ENCODE data around the gene AVL9. TPM values are rescaled to one million over a fixed set of nuclear protein-coding genes. Genes with fewer than 3 reads are reported as not detected.

AVL9 gene
- total and polyA plus RNA-seq, 2 donors (not counting 1 experiment from before 2014, with no cell fraction given) = 16.7 to 52.4 TPM

GRCh38 chr7:32500922-32501341, 5.6 kb downstream of the AVL9 start:
- Histone ChIP-seq H4K20me1 (ENCODE audit: control insufficient read depth, extremely low read depth, insufficient read depth, low read length) (peaks cover 2% of the 10 kb centered on the region), H2AFZ (ENCODE audit: low read length) (no peak overlapping the region), H3K79me2 (ENCODE audit: control insufficient read depth, insufficient read depth, low read length) (peaks cover 79% of the 10 kb centered on the region), H3K9ac (ENCODE audit: insufficient read depth, low read length) (no peak overlapping the region), H3K4me1 (ENCODE audit: control insufficient read depth, extremely low read depth, insufficient read depth, low read length) (peaks cover 12% of the 10 kb centered on the region), H3K9me3 (ENCODE audit: control insufficient read depth, insufficient read depth, low read depth, low read length) (no peaks in the 10 kb centered on the region), H3K27me3 (ENCODE audit: control insufficient read depth, insufficient read depth, low read length) (no peaks in the 10 kb centered on the region), H3K27ac (ENCODE audit: insufficient read depth, low read length) (peak overlapping the region; percentile 64), H3K4me2 (ENCODE audit: extremely low read depth, insufficient read depth, low read length) (peak overlapping the region; percentile 62), H3K36me3 (ENCODE audit: control insufficient read depth, insufficient read depth, low read length) (no peaks in the 10 kb centered on the region), H3K4me3 (replicated peaks in 1 of 4; ENCODE audit: control extremely low read depth in 1 of 4, insufficient read depth in 1 of 4, low read depth in 3 of 4, low read length in 4 of 4) (peak overlapping the region in 3 of 4 experiments; percentile 4 to 17 (median 9))
- peak; percentile 76 for DNase-seq (ENCODE audit: low read depth in 2 of 2)
- TF ChIP-seq, protein P1, sequence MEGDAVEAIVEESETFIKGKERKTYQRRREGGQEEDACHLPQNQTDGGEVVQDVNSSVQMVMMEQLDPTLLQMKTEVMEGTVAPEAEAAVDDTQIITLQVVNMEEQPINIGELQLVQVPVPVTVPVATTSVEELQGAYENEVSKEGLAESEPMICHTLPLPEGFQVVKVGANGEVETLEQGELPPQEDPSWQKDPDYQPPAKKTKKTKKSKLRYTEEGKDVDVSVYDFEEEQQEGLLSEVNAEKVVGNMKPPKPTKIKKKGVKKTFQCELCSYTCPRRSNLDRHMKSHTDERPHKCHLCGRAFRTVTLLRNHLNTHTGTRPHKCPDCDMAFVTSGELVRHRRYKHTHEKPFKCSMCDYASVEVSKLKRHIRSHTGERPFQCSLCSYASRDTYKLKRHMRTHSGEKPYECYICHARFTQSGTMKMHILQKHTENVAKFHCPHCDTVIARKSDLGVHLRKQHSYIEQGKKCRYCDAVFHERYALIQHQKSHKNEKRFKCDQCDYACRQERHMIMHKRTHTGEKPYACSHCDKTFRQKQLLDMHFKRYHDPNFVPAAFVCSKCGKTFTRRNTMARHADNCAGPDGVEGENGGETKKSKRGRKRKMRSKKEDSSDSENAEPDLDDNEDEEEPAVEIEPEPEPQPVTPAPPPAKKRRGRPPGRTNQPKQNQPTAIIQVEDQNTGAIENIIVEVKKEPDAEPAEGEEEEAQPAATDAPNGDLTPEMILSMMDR (conservative IDR thresholded peaks at IDR 0.05 in 1 of 2, IDR thresholded peaks at IDR 0.05 in 1 of 2; ENCODE audit: low read depth in 1 of 2, low read length in 2 of 2) = no peak
- TF ChIP-seq EZH2 (IDR thresholded peaks at IDR 0.05; ENCODE audit: low read length, missing control alignments) = no peak

GRCh38 chr7:32501522-32501921, 6.2 kb downstream of the AVL9 start:
- H2AFZ ChIP-seq (ENCODE audit: low read length) = no peak overlapping the region
- H3K36me3 ChIP-seq (ENCODE audit: control insufficient read depth, insufficient read depth, low read length) = no peaks in the 10 kb centered on the region
- peaks cover 2% of the 10 kb centered on the region for H4K20me1 ChIP-seq (ENCODE audit: control insufficient read depth, extremely low read depth, insufficient read depth, low read length)
- peaks cover 12% of the 10 kb centered on the region for H3K4me1 ChIP-seq (ENCODE audit: control insufficient read depth, extremely low read depth, insufficient read depth, low read length)
- TF ChIP-seq EZH2 (IDR thresholded peaks at IDR 0.05; ENCODE audit: low read length, missing control alignments) = no peak
- TF ChIP-seq, protein P1 (conservative IDR thresholded peaks at IDR 0.05 in 1 of 2, IDR thresholded peaks at IDR 0.05 in 1 of 2; ENCODE audit: low read depth in 1 of 2, low read length in 2 of 2) = no peak
- H3K27me3 ChIP-seq (ENCODE audit: control insufficient read depth, insufficient read depth, low read length) = no peaks in the 10 kb centered on the region
- peak overlapping the region; percentile 64 for H3K27ac ChIP-seq (ENCODE audit: insufficient read depth, low read length)
- no peak overlapping the region for H3K9ac ChIP-seq (ENCODE audit: insufficient read depth, low read length)
- peak; percentile 33 to 85 for DNase-seq (ENCODE audit: low read depth in 2 of 2)
- H3K9me3 ChIP-seq (ENCODE audit: control insufficient read depth, insufficient read depth, low read depth, low read length) = no peaks in the 10 kb centered on the region
- peaks cover 73% of the 10 kb centered on the region for H3K79me2 ChIP-seq (ENCODE audit: control insufficient read depth, insufficient read depth, low read length)
- H3K4me3 ChIP-seq (replicated peaks in 1 of 4; ENCODE audit: control extremely low read depth in 1 of 4, insufficient read depth in 1 of 4, low read depth in 3 of 4, low read length in 4 of 4) = peak overlapping the region in 2 of 4 experiments; percentile 17 to 29
- H3K4me2 ChIP-seq (ENCODE audit: extremely low read depth, insufficient read depth, low read length) = peak overlapping the region; percentile 65

DNA sequence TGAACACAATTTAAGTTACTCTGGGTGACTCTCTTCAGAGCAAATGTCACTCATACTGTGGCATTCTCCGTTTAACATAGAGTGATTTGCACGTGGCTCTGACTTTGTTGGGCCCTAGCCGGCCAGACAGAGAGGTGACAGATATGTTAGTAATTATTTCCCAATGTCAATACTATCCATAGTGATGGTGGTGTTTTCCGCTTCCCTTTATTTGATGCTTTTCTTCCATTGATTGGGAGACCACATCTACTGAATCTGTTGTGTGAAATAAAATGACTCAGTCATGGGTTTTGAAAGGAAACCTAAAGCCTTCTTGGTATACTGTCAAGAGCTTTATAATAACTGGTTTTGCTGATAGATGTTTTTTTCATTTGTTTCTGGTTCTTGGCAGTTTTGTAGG, 7.4 kb downstream of the AVL9 start:
- H3K9ac ChIP-seq (ENCODE audit: insufficient read depth, low read length) = no peak overlapping the region
- peak in 1 of 2 donors; percentile 6 for DNase-seq (ENCODE audit: low read depth in 2 of 2)
- H3K9me3 ChIP-seq (ENCODE audit: control insufficient read depth, insufficient read depth, low read depth, low read length) = no peaks in the 10 kb centered on the region
- no peak overlapping the region for H3K4me2 ChIP-seq (ENCODE audit: extremely low read depth, insufficient read depth, low read length)
- TF ChIP-seq EZH2 (IDR thresholded peaks at IDR 0.05; ENCODE audit: low read length, missing control alignments) = no peak
- TF ChIP-seq, protein P1 (conservative IDR thresholded peaks at IDR 0.05 in 1 of 2, IDR thresholded peaks at IDR 0.05 in 1 of 2; ENCODE audit: low read depth in 1 of 2, low read length in 2 of 2) = no peak
- H3K79me2 ChIP-seq (ENCODE audit: control insufficient read depth, insufficient read depth, low read length) = peaks cover 70% of the 10 kb centered on the region
- no peaks in the 10 kb centered on the region for H3K27me3 ChIP-seq (ENCODE audit: control insufficient read depth, insufficient read depth, low read length)
- no peak overlapping the region for H3K4me3 ChIP-seq (replicated peaks in 1 of 4; ENCODE audit: control extremely low read depth in 1 of 4, insufficient read depth in 1 of 4, low read depth in 3 of 4, low read length in 4 of 4)
- no peak overlapping the region for H2AFZ ChIP-seq (ENCODE audit: low read length)
- H3K36me3 ChIP-seq (ENCODE audit: control insufficient read depth, insufficient read depth, low read length) = no peaks in the 10 kb centered on the region
- H3K4me1 ChIP-seq (ENCODE audit: control insufficient read depth, extremely low read depth, insufficient read depth, low read length) = peaks cover 12% of the 10 kb centered on the region
- H3K27ac ChIP-seq (ENCODE audit: insufficient read depth, low read length) = peak overlapping the region; percentile 14
- peaks cover 2% of the 10 kb centered on the region for H4K20me1 ChIP-seq (ENCODE audit: control insufficient read depth, extremely low read depth, insufficient read depth, low read length)

All from fibroblast of lung (primary cell).